Measurements from ENCODE around the gene OR8D4.

DNA sequence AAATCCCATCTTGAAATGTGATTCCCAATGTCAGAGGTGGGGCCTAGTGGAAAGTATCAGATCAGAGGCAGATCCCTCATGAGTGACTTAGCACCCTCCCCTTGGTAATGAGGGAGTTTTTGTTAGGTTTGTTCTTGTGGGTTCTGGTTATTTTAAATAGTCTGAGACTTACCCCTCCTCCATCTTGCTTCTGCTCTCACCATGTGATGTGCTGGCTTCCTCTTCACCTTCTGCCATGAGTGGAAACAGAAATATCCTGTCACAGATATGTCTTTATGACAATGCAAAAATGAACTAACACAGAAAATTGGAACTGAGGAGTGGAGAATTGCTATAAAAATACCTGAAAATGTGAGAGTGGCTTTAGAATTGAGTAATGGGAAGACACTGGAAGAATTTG is 49.6 kb upstream of the OR8D4 start:
- TF ChIP-seq ZNF274 (IDR thresholded peaks at IDR 0.05; ENCODE audit: low read depth, low read length): no peak
- no peak for TF ChIP-seq YY1 (IDR thresholded peaks at IDR 0.05; ENCODE audit: insufficient read depth, insufficient read length)
- no peak for TF ChIP-seq SUZ12 (IDR thresholded peaks at IDR 0.05; ENCODE audit: extremely low read depth, insufficient read depth, insufficient read length)

Data from NT2/D1 (cell line).